HG03354 (cell line): ENCODE measurements around the gene DOK1.
A peak's percentile ranks its signal among the peaks of the same experiment; 100 is the strongest.
"Not testable (repeated sequence)": the region's sequence is repeated elsewhere in the genome, so short reads cannot be mapped to it uniquely, and the experiment has no call there.

ENCODE experiments used
- ATAC-seq: cut with Tn5 transposase; IDR thresholded peaks from one replicate; pipeline ENCODE4 v1.9.1; 2021; ENCODE audit warnings: mild to moderate bottlenecking; ENCODE audit not compliant: unreplicated experiment, poor library complexity, severe bottlenecking

DOK1 gene

GRCh38 chr2:74544634-74545033 lies 9.9 kb upstream of the DOK1 start:
- no peak for ATAC-seq

- ATAC-seq, result no peak
Observed at GRCh38 chr2:74546004-74546403, 8.5 kb upstream of the DOK1 start.

- no peak for ATAC-seq
Observed at GRCh38 chr2:74548285-74548899, 6.1 kb upstream of the DOK1 start.

GRCh38 chr2:74548900-74549826 lies 5.4 kb upstream of the DOK1 start:
- no peak for ATAC-seq

- ATAC-seq, result no peak
Observed at GRCh38 chr2:74550231-74550630, 4.3 kb upstream of the DOK1 start.

- ATAC-seq, result no peak
Observed at GRCh38 chr2:74551530-74551929, 3.0 kb upstream of the DOK1 start.

- no peak for ATAC-seq
Observed at GRCh38 chr2:74551942-74552913, 2.3 kb upstream of the DOK1 start.

- ATAC-seq, result no peak
Observed at GRCh38 chr2:74552914-74553811, 1.4 kb upstream of the DOK1 start.

GRCh38 chr2:74554820-74555531 lies 456 bp downstream of the DOK1 start:
- ATAC-seq, result peak; percentile 61

GRCh38 chr2:74555610-74556103 lies 1.1 kb downstream of the DOK1 start:
- no peak for ATAC-seq

- no peak for ATAC-seq
Observed at GRCh38 chr2:74556159-74556558, 1.6 kb downstream of the DOK1 start.

- no peak for ATAC-seq
Observed at GRCh38 chr2:74556831-74557370, 2.4 kb downstream of the DOK1 start.

GRCh38 chr2:74558284-74559230 lies 4.0 kb downstream of the DOK1 start:
- no peak for ATAC-seq

- ATAC-seq, result no peak
Observed at GRCh38 chr2:74559912-74560311, 5.4 kb downstream of the DOK1 start.

GRCh38 chr2:74560591-74560990 lies 6.1 kb downstream of the DOK1 start:
- ATAC-seq, result no peak

GRCh38 chr2:74561022-74561421 lies 6.5 kb downstream of the DOK1 start:
- not testable (repeated sequence) for ATAC-seq
